HepG2 (cell line): ENCODE measurements around the gene CNNM2. TPM values are rescaled to one million over a fixed set of nuclear protein-coding genes. Genes with fewer than 3 reads are reported as not detected.
A peak's percentile ranks its signal among the peaks of the same experiment; 100 is the strongest.

Source experiments
- ATRX ChIP-seq: sonication (generic); formaldehyde crosslinking; IDR thresholded peaks from 2 replicates; pipeline ENCODE4 v1.4.0; 2020; ENCODE audit warnings: missing genetic modification reagents, borderline replicate concordance
- CCDC6 ChIP-seq: sonication (generic); formaldehyde crosslinking; IDR thresholded peaks from 2 replicates; pipeline ENCODE4 v1.8.1; 2022; ENCODE audit warnings: mild to moderate bottlenecking, missing genetic modification reagents, moderate library complexity
- CEBPB ChIP-seq: IDR thresholded peaks from 2 replicates; pipeline ENCODE4 v1.6.1; 2011; ENCODE audit warnings: low read depth, low read length, improper control_type of control experiment, borderline replicate concordance
- CSRNP1 ChIP-seq: sonication (generic); formaldehyde crosslinking; IDR thresholded peaks from 2 replicates; pipeline ENCODE4 v1.8.1; 2023; ENCODE audit warnings: mild to moderate bottlenecking, missing genetic modification reagents
- FOXJ3 ChIP-seq: sonication (generic); formaldehyde crosslinking; IDR thresholded peaks from 2 replicates; pipeline ENCODE4 v1.4.0; 2020; ENCODE audit warnings: missing genetic modification reagents, mild to moderate bottlenecking, borderline replicate concordance
- HNF1A ChIP-seq, 2 experiments: sonication (generic) in 1 of 2; formaldehyde crosslinking in 1 of 2; IDR thresholded peaks; 2 replicates each; pipeline versions ENCODE4 v1.4.0 to v1.6.1; 2016 to 2020; ENCODE audit warnings: borderline replicate concordance in 1 of 2, low read depth in 1 of 2, mild to moderate bottlenecking in 1 of 2, missing genetic modification reagents in 1 of 2
- HNRNPLL ChIP-seq: fragments of 200-400 bp; formaldehyde crosslinking; IDR thresholded peaks from 2 replicates; pipeline ENCODE4 v1.6.1; 2017; ENCODE audit warnings: mild to moderate bottlenecking, low read depth, low read length; ENCODE audit not compliant: poor library complexity, severe bottlenecking
- IRF9 ChIP-seq: sonication (generic); formaldehyde crosslinking; IDR thresholded peaks from 2 replicates; pipeline ENCODE4 v1.8.0; 2022; ENCODE audit warnings: missing genetic modification reagents, mild to moderate bottlenecking, borderline replicate concordance
- MAFK ChIP-seq, 2 experiments: IDR thresholded peaks in 1 of 2; conservative IDR thresholded peaks in 1 of 2; 2 replicates each; pipeline ENCODE4 v1.6.1; 2011; ENCODE audit warnings: improper control_type of control experiment in 2 of 2, low read length in 2 of 2
- NR1H2 ChIP-seq: sonication (generic); formaldehyde crosslinking; IDR thresholded peaks from 2 replicates; pipeline ENCODE4 v1.8.1; 2022; ENCODE audit warnings: low read depth, missing genetic modification reagents, borderline replicate concordance
- NR2F6 ChIP-seq, 2 experiments: IDR thresholded peaks; 2 replicates each; pipeline ENCODE4 v1.6.1; 2016; ENCODE audit warnings: antibody characterized with exemption in 1 of 2, mild to moderate bottlenecking in 1 of 2
- PAWR ChIP-seq: sonication (generic); formaldehyde crosslinking; IDR thresholded peaks from 2 replicates; pipeline ENCODE4 v1.4.0; 2020; ENCODE audit warnings: missing genetic modification reagents, mild to moderate bottlenecking, borderline replicate concordance
- PRPF4 ChIP-seq: fragments of 200-400 bp; formaldehyde crosslinking; IDR thresholded peaks from 2 replicates; pipeline ENCODE4 v1.6.1; 2016; ENCODE audit warnings: low read length, low read depth; ENCODE audit not compliant: poor library complexity, severe bottlenecking
- RNF2 ChIP-seq: fragments of 450-650 bp; conservative IDR thresholded peaks from 2 replicates; pipeline ENCODE4 v1.6.1; 2016; ENCODE audit warnings: low read depth
- SALL1 ChIP-seq: sonication (generic); formaldehyde crosslinking; IDR thresholded peaks from 2 replicates; pipeline ENCODE4 v1.8.0; 2022; ENCODE audit warnings: mild to moderate bottlenecking, missing genetic modification reagents
- SMAD1 ChIP-seq: sonication (generic); formaldehyde crosslinking; IDR thresholded peaks from 2 replicates; pipeline ENCODE4 v1.4.0; 2020; ENCODE audit warnings: missing genetic modification reagents, low read depth, mild to moderate bottlenecking, borderline replicate concordance
- ZFP1 ChIP-seq: IDR thresholded peaks from 2 replicates; pipeline ENCODE4 v1.6.1; 2016
- ZNF207 ChIP-seq: fragments of 450-650 bp; IDR thresholded peaks from 2 replicates; pipeline ENCODE4 v1.6.1; 2016; ENCODE audit warnings: antibody characterized with exemption, borderline replicate concordance
- ZNF251 ChIP-seq: sonication (generic); formaldehyde crosslinking; IDR thresholded peaks from 2 replicates; pipeline ENCODE4 v1.9.0; 2021; ENCODE audit warnings: mild to moderate bottlenecking, missing genetic modification reagents
- ZNF350 ChIP-seq: sonication (generic); formaldehyde crosslinking; IDR thresholded peaks from 2 replicates; pipeline ENCODE4 v1.4.0; 2020; ENCODE audit warnings: mild to moderate bottlenecking, low read depth, missing genetic modification reagents, borderline replicate concordance
- ZNF557 ChIP-seq: sonication (generic); formaldehyde crosslinking; IDR thresholded peaks from 2 replicates; pipeline ENCODE4 v1.4.0; 2020; ENCODE audit warnings: missing genetic modification reagents
- ZNF747 ChIP-seq: sonication (generic); formaldehyde crosslinking; IDR thresholded peaks from 2 replicates; pipeline ENCODE4 v1.8.1; 2023; ENCODE audit warnings: missing genetic modification reagents, mild to moderate bottlenecking, borderline replicate concordance
- ZSCAN29 ChIP-seq: sonication (generic); formaldehyde crosslinking; conservative IDR thresholded peaks from 2 replicates; pipeline ENCODE4 v1.4.0; 2020; ENCODE audit warnings: mild to moderate bottlenecking, missing genetic modification reagents
- polyA plus RNA-seq, 8 experiments: library from polyadenylated mRNA; depleted of rRNA in 3 of 8; stranded (reverse) in 7 of 8; unstranded in 1 of 8; fragments of >200 nt; fragmentation: Illumina TruSeq in 4 of 8; extraction: Trizol in 4 of 8; gene quantifications; 2 replicates each; pipeline versions ENCODE4 v1.2.1 to v1.2.3, GENCODE V29; 2011 to 2016; ENCODE audit warnings: low read depth in 4 of 8, missing spikeins in 1 of 8, mixed read lengths in 1 of 8; ENCODE audit not compliant: insufficient read depth in 1 of 8
- total RNA-seq, 5 experiments: library from RNA; depleted of rRNA; stranded (reverse); fragments of >200 nt; fragmentation: Illumina TruSeq; extraction: Trizol; gene quantifications; 2 replicates each; pipeline ENCODE4 v1.2.3, GENCODE V29; 2016; ENCODE audit warnings: low read depth in 1 of 5

CNNM2 gene
- total and polyA plus RNA-seq, 2 of the 13 experiments (the other 11 are each of a cell fraction or from before 2014, with no cell fraction given) = 7.1 to 9.0 TPM

DNA sequence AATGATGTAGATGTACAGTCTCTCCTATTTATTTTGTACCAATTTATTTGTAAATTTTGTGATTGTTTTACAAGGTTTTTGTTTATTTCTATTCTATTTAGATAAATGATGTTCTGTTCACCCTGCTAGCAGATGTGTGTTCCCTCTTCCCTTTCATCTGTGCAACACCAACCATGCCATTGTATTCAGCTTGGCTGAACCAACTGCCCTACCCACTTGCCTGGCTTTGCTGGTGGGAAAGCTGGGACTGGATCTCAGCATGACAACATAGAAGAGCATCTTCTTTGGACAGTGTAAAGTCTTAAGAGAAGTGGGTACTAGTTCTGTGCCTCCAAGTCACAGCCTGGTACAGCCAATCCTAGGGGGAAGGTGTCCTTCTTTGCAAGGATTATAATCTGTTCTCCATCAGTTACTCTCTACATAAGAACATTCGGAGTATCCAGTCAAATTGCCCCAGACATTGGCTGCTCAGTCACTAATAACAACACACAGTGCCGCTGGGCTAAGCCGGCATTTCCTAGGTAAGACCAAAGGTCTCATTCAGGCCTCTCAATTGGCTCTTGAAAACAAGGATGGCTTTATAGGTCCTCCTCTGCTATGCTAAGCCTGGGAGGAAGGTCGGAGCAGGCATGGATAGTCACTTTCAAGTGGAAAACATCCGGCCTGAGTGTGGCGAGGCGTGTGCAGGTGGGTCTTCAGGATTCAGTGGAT, 165.3 kb downstream of the CNNM2 start (continued):
- no peak for TF ChIP-seq HNF1A (IDR thresholded peaks at IDR 0.05; ENCODE audit: low read depth)
- no peak for TF ChIP-seq HNF1A (CRISPR knock-in tag; IDR thresholded peaks at IDR 0.05; ENCODE audit: borderline replicate concordance)
- TF ChIP-seq CCDC6 (CRISPR knock-in tag) = no peak
- TF ChIP-seq NR1H2 (CRISPR knock-in tag) = no peak
- no peak for TF ChIP-seq SMAD1
- TF ChIP-seq PRPF4 = no peak
- TF ChIP-seq ZSCAN29 (CRISPR knock-in tag) = no peak
- TF ChIP-seq ZNF557 (CRISPR knock-in tag) = no peak
- TF ChIP-seq MAFK (conservative IDR thresholded peaks at IDR 0.05 in 1 of 2, IDR thresholded peaks at IDR 0.05 in 1 of 2; ENCODE audit: low read length in 2 of 2) = no peak
- TF ChIP-seq ZNF207 = no peak
- TF ChIP-seq SALL1 (CRISPR knock-in tag) = peak; percentile 60; the same call in 1 of the 2 replicates
- no peak for TF ChIP-seq ZNF251
- TF ChIP-seq CSRNP1 (CRISPR knock-in tag) = no peak
- TF ChIP-seq HNRNPLL = no peak
- TF ChIP-seq ATRX = no peak
- TF ChIP-seq ZNF747 (CRISPR knock-in tag) = no peak
- TF ChIP-seq FOXJ3 (CRISPR knock-in tag) = no peak
- no peak for TF ChIP-seq IRF9 (CRISPR knock-in tag)
- no peak for TF ChIP-seq ZFP1 (CRISPR knock-in tag)
- no peak for TF ChIP-seq CEBPB
- no peak for TF ChIP-seq PAWR
- TF ChIP-seq ZNF350 = 0 out of 2 replicates have a peak, but pooled peaks have one; percentile 37
- TF ChIP-seq RNF2 = no peak
- TF ChIP-seq NR2F6 (IDR thresholded peaks at IDR 0.05) = peak; percentile 14; the same call in 1 of the 2 replicates
- TF ChIP-seq NR2F6 (CRISPR knock-in tag; IDR thresholded peaks at IDR 0.05) = no peak
